HTERT RPE-1 (cell line): ENCODE results near the gene IGSF21.

Experiments
- in situ Hi-C: fragments of 300-500 bp; cut with MboI; formaldehyde crosslinking; loops from 4 replicates; pipeline ENCODE4 v1.14.3; 2020; ENCODE audit warnings: low sequenced_read_pairs

Gene IGSF21

GRCh38 chr1:18292531-18292930 is 184.9 kb downstream of the IGSF21 start:
- in situ Hi-C loops: no loop called here

- in situ Hi-C loops: no loop called here
Observed at GRCh38 chr1:18293291-18293690, 185.7 kb downstream of the IGSF21 start.

DNA sequence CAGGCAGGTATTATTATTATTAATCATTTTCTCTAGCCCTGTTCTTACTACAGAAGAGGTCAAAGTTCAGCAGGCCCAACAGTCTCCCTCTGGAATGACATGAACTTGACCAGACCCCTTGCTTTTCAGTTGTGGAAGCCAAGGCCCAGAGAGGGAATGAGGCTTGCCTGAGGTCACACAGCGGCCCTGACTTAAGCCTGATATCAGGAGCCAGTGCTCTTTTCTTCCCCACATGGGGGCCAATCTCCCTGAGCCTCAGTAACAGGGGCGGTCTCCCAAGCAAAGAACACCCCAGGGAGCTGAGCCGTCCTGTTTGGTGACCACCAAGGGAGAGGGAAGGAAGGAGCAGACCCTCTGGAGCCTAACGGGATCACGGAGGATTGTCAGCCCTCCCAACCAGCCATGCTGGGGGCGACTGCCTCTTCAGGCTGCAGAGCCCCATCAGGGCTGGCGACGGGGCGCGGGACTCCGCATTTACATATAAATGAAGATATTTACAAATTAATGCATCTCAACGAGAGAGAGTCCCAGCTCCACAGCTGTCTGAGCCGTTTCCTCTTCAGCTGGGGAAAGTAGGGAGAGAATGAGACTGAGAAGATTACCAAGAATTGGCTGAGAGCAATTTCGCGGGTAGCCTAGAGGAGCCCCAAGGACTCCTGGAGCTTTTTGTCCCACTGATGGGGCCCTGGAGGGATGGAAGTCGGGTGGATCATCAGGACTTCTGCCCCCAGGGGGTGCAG is 187.0 kb downstream of the IGSF21 start:
- in situ Hi-C loops: no loop called here

GRCh38 chr1:18297896-18298648 is 190.5 kb downstream of the IGSF21 start:
- in situ Hi-C loops: no loop called here

DNA sequence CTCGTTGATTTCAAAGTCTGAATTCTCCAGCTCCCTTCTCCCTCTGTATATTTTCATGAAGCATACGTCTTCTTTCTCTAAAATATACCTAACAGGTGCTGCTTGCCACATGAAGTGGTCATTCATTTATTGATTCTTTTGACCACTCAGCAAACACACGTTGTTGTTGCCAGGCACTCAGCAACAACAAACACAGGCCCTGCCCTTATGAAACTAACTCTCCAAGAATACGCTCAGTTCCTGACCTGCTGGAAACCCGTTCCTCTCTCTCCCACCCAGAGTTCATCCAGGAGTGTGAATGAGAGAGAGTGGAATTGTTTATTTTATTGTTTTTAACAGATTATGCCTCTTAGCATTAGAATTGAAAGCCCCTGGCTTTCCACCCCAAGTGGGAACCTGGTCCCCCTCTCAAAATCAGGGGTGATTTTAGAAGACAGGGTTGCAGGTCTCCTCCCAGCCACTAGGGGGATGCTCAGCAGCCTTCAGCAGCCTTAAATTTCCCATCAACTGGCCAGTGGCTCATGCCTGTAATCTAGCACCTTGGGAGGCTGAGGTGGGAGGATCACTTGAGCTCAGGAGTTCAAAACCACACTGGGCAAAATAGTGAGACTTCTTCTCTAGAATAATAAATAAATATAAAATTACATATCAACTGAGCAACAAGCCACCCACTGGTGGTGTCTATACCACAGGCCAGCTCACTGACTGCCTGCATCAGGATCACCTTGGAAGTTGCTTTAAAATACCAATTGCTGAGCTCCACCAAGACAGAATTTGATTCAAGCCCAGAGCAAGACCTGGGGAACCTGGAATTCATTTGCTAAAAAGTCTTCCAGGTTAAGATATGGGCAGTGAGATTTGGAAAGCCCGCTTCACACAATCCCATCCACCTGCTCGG is 192.1 kb downstream of the IGSF21 start:
- in situ Hi-C loops: no loop called here

DNA sequence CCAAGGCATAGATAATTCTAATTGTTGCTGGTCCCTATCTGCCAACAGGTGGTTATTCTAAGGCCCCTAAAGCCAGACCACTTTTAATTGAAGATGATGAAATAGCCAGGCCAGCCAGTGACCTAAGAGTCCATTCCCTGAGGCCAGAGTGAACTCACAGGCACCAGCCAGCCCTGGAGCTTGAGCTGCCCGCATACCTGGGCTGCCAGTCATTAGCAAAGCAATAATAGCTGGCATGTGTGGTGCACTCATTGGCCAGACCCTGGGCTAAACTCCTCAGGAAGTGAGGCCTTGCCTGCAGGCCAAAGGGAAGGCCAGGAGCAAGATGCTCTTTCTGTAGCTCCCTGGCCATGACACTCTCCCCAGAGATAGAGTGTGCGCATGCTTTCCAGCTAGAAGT is 192.8 kb downstream of the IGSF21 start:
- in situ Hi-C loops: no loop called here

- in situ Hi-C loops: no loop called here
Observed at GRCh38 chr1:18302788-18303413, 195.3 kb downstream of the IGSF21 start.

- in situ Hi-C loops: no loop called here
Observed at GRCh38 chr1:18304151-18304869, 196.7 kb downstream of the IGSF21 start.

DNA sequence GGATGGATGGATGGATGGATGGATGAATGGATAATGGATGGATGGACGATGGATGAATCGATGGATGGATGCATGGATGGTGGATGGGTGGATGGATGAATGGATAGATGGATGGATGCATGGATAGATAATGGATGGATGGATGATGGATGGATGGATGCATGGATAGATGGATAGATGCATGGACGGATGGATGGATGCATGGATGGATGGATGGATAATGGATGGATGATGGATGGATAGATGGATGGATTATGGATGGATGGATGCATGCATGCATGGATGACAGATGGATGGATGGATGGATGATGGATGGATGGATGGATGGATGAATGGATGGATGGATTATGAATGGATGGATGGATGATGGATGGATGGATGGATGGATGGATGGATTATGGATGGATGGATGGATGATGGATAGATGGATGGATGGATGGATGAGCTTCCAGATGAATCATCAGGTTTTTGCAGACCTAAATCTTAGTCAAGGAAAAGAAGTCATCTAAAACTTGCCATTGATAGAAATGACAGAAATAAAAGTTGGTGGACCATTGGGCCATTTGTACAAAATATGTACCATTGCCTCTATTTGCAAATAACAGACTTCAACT is 197.7 kb downstream of the IGSF21 start:
- in situ Hi-C loops: no loop called here

GRCh38 chr1:18307329-18307898 is 199.8 kb downstream of the IGSF21 start:
- in situ Hi-C loops: no loop called here

- in situ Hi-C loops: no loop called here
Observed at GRCh38 chr1:18309552-18310155, 202.1 kb downstream of the IGSF21 start.

DNA sequence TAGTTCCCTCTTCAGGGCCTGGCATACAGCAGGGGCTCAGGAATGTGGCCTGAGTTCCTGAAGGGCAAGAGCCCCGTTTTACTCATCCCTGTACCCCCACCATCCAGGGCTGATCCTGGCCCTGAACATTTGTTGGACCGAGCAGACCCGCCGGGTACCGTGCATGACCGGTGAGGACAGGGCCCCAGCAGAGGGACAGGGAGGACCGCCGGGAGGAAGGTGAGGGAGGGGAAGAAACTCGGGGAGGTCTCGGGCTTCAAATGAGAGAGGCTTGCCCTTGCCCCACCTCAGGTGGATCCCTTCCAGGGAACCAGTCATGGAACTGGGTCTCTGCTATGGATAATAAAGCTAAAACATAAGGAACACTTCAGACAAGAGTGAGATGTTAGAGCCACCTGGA is 205.4 kb downstream of the IGSF21 start:
- in situ Hi-C loops: no loop called here

DNA sequence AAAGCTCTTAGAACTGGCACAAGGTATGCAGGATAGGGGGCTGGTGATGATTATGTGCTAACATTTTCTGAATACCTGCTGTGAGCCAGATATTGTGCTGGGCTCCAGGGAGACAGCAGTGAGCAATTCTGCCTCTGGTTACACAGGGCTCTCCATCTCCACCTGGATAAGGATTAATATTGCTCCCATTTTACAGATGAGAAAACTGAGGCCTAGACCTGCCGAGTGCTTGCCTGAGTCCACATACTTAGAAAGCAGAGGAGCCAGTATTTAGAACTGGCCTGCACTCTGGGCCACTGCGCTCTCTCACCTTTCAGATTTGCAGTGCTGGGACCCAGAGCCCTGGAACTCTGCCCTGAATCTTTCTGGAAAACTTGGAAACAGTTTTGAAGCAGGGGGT is 205.9 kb downstream of the IGSF21 start:
- in situ Hi-C loops: no loop called here

GRCh38 chr1:18314399-18314798 is 206.8 kb downstream of the IGSF21 start:
- in situ Hi-C loops: no loop called here

GRCh38 chr1:18315449-18315848 is 207.9 kb downstream of the IGSF21 start:
- in situ Hi-C loops: no loop called here

- in situ Hi-C loops: no loop called here
Observed at GRCh38 chr1:18316764-18317163, 209.2 kb downstream of the IGSF21 start.

DNA sequence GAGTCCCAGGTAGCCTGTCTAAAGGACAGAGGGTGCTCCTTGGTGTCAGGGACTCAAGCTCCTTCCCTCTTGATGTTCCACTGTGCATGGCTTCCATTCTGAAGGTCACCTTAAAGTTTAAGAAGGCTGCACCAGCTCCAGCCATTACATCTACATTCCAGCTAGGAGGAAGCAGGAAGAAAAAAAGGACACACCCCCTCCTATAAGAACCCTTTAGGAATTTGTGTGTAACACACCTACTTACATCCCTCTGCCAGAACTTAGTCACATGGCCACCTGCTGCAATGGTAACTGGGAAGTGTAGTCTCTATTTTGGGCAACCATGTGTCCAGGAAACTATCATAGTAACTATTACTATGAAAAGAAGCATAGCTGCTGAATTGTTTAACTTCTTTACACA is 211.5 kb downstream of the IGSF21 start:
- in situ Hi-C loops: no loop called here

DNA sequence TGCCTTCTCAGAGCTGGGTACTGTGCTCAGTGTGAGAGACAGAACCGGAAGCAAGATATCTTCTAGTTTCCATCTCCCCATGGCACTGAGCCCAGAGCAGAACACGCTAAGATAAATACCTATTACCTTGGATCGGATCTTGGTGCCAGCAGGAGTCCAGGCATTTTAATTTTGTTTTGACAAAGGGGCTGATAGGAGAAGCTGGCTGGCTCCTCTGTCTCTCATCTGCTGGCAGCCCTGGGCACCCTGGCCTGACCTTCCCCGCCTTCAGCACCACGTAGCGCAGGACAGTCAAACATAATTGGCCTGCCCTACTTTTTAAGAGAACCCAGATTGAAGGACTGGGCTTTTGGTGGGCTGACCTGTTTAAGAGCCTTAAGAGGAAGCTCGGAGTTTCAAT is 212.5 kb downstream of the IGSF21 start:
- in situ Hi-C loops: no loop called here

GRCh38 chr1:18322368-18323032 is 214.9 kb downstream of the IGSF21 start:
- in situ Hi-C loops: no loop called here
